Activated CD8-positive, alpha-beta T cell treated with anti-CD3 and anti-CD28 coated beads for 36 hours (primary cell): ENCODE measurements around the gene ARHGAP26. TPM values are rescaled to one million over a fixed set of nuclear protein-coding genes. Genes with fewer than 3 reads are reported as not detected.

Source experiments
- ATAC-seq: fragments of 200-7000 bp; cut with Tn5 transposase; one replicate; pipeline ENCODE4 v1.10.0; 2021; ENCODE audit warnings: mild to moderate bottlenecking, moderate library complexity
- CTCF ChIA-PET: fragments of 350-600 bp; sonication (Branson Sonifier 250); formaldehyde crosslinking; loops from one replicate; lab custom pipeline; 2021; ENCODE audit warnings: antibody characterized with exemption; lab: Charles Lee
- POLR2A ChIA-PET: fragments of 350-600 bp; sonication (Branson Sonifier 250); formaldehyde crosslinking; loops from one replicate; lab custom pipeline; 2021; ENCODE audit warnings: antibody characterized with exemption; lab: Charles Lee
- DNase-seq: peaks from one replicate; pipeline ENCODE4 v3.0.0-alpha.2; 2020
- H3K27ac Mint-ChIP-seq: one replicate; pipeline ENCODE4 v1.8.0; 2021; ENCODE audit warnings: mild to moderate bottlenecking, mixed read lengths
- H3K27me3 Mint-ChIP-seq: one replicate; pipeline ENCODE4 v1.8.0; 2021; ENCODE audit warnings: mixed read lengths
- H3K36me3 Mint-ChIP-seq: one replicate; pipeline ENCODE4 v1.8.0; 2021; ENCODE audit warnings: low read depth, mixed read lengths
- H3K4me1 Mint-ChIP-seq: one replicate; pipeline ENCODE4 v1.8.0; 2021; ENCODE audit warnings: low read depth, mixed read lengths
- H3K4me3 Mint-ChIP-seq: one replicate; pipeline ENCODE4 v1.8.0; 2021; ENCODE audit warnings: mild to moderate bottlenecking, moderate library complexity, mixed read lengths
- H3K9me3 Mint-ChIP-seq: one replicate; pipeline ENCODE4 v1.8.0; 2021; ENCODE audit warnings: mixed read lengths
- intact Hi-C: fragments of 100-400 bp; cut with micrococcal nuclease; formaldehyde crosslinking; loops from one replicate; pipeline ENCODE4 v1.10.0; 2022
- total RNA-seq, 2 experiments: library from RNA; stranded (reverse); gene quantifications; one replicate each; pipeline ENCODE4 v1.2.3, GENCODE V29; 2021
- TF ChIP-seq, protein P1 (sequence below): fragments of 200-600 bp; IDR thresholded peaks from one replicate; pipeline ENCODE4 v1.8.0; 2022; ENCODE audit warnings: antibody characterized with exemption, mild to moderate bottlenecking

ARHGAP26 gene
- total RNA-seq, 2 experiments from 2014 or later: 12.7 to 18.0 TPM

DNA sequence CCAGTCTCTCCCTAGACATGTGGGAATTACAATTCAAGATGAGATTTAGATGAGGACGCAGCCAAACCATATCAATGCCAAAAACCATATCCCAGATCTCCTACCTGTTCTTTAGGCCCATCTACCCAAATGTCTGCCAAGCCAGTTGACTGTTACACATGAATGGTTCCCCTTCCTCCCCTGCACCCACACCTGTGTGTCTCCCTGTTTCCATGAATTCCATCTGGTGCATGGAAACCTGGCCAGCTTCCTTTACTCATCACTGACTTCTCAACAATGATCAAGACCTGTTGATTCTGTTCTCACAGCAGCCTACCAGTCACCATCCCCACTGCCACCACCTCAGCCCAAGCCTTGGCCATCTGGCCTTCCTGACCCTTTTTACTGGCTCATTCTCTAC, 410.6 kb downstream of the ARHGAP26 start:
- TF ChIP-seq, protein P1, sequence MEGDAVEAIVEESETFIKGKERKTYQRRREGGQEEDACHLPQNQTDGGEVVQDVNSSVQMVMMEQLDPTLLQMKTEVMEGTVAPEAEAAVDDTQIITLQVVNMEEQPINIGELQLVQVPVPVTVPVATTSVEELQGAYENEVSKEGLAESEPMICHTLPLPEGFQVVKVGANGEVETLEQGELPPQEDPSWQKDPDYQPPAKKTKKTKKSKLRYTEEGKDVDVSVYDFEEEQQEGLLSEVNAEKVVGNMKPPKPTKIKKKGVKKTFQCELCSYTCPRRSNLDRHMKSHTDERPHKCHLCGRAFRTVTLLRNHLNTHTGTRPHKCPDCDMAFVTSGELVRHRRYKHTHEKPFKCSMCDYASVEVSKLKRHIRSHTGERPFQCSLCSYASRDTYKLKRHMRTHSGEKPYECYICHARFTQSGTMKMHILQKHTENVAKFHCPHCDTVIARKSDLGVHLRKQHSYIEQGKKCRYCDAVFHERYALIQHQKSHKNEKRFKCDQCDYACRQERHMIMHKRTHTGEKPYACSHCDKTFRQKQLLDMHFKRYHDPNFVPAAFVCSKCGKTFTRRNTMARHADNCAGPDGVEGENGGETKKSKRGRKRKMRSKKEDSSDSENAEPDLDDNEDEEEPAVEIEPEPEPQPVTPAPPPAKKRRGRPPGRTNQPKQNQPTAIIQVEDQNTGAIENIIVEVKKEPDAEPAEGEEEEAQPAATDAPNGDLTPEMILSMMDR: no peak
- no peaks in the 10 kb centered on the region for H3K27me3 Mint-ChIP-seq
- peaks cover 10% of the 10 kb centered on the region for H3K36me3 Mint-ChIP-seq
- H3K9me3 Mint-ChIP-seq: no peaks in the 10 kb centered on the region
- ATAC-seq: no peak
- intact Hi-C loops: no loop called here
- no peak for DNase-seq
- peaks cover 16% of the 10 kb centered on the region for H3K4me1 Mint-ChIP-seq
- no peak overlapping the region for H3K4me3 Mint-ChIP-seq
- ChIA-PET POLR2A (no interaction called here), CTCF (no interaction called here)
- H3K27ac Mint-ChIP-seq: no peak overlapping the region

DNA sequence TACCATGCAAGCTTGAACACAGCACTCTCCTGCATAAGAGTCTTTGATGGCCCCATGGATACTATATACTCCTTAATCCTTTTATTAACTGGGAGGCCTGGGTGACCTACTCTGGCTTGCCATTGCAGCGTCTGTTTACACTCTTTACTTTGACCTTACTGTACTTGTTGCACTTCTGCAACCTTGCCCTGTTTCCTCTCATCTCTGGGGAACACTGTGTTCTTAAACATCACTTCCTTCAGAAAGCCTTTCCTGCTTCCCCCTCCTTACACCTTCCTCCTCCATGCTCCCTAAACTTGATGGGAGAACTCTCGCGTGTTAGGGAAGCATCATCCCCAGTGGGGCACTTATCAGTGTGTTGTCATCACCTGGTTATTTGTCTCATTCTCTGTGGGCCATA, 411.0 kb downstream of the ARHGAP26 start:
- Mint-ChIP-seq H3K9me3 (no peaks in the 10 kb centered on the region), H3K27me3 (no peaks in the 10 kb centered on the region), H3K36me3 (peaks cover 10% of the 10 kb centered on the region), H3K4me1 (peaks cover 18% of the 10 kb centered on the region), H3K4me3 (no peak overlapping the region), H3K27ac (no peak overlapping the region)
- ChIA-PET CTCF (no interaction called here), POLR2A (no interaction called here)
- intact Hi-C loops: no loop called here
- TF ChIP-seq, protein P1: no peak
- ATAC-seq (no peak), DNase-seq (no peak)

DNA sequence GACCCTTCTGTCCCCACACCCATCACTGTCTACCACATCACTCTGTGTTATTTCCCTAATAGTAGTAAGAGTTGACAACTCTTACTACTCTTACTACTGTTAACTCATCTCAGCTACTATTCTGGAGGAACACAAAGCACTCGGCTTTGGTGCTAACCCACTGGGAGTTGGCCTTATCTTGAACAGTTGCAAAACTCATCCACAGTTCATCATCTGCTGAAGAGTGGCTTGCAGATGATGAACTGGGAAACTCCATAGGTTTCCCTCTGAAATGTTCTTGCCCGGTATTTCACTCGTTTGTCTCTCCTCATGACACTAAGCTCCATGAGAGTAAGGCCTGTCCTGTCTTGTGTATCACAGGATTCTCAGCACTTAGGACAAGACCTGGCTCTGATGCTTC, 411.9 kb downstream of the ARHGAP26 start:
- peaks cover 10% of the 10 kb centered on the region for H3K36me3 Mint-ChIP-seq
- H3K9me3 Mint-ChIP-seq: no peaks in the 10 kb centered on the region
- ATAC-seq: no peak
- no peak for DNase-seq
- POLR2A ChIA-PET: interaction anchor here (0.6 kb wide), 1 partner anchor 1011 kb away, joined by 3 read pairs; no protein-coding TSS in a partner anchor
- H3K27ac Mint-ChIP-seq: no peak overlapping the region
- TF ChIP-seq, protein P1: no peak
- CTCF ChIA-PET: no interaction called here
- no peak overlapping the region for H3K4me3 Mint-ChIP-seq
- intact Hi-C loops: no loop called here
- H3K27me3 Mint-ChIP-seq: no peaks in the 10 kb centered on the region
- peaks cover 25% of the 10 kb centered on the region for H3K4me1 Mint-ChIP-seq

DNA sequence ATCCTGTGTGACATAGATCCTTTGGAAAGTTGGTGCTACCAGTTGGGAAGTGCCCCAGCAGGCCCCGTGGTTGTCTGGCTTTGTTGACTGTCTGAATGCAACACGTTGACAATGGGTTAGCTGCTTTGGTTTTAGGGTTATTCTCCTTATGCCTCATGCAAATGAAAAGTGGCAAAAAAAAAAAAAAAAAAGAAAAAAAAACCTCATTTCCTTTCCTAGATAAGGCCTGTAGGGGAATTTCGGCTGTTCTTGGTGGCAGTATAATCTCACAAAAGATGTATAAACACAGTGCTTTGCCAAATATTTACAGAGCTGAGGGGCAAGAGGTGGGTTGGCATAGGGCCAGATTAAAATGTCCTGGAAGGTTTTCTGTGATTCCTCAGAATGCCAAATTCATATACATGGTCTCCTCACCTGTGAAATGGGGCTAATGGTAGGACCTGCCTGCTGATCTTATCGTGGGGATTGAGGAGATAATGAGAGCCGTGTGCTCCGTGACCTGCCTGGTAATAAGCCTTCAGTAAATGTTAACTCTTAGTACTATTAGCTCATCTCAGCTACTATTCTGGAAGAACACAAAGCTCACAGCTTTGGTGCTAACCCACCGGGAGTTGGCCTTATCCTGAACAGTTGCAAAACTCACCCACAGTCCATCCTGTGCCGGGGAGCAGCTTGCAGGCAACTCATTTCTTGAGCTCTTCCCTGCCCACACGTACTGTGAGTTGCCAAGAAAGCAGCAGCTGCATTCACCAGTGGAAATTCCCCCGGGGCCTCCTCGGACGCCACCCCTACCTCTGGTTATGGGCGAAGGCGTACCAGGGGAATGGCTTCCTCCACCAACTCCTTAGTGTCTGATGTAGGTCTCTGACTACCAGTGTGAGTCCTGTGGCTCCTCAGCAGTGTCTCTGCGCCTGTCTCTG, 413.0 kb downstream of the ARHGAP26 start:
- DNase-seq: peak; percentile 66
- no peaks in the 10 kb centered on the region for H3K9me3 Mint-ChIP-seq
- POLR2A ChIA-PET: interaction anchor here (1.3 kb wide), 1 partner anchor 12 kb away, joined by 4 read pairs; no protein-coding TSS in a partner anchor

More for the DNA sequence above, 413.0 kb downstream of the ARHGAP26 start:
- ATAC-seq: peak; percentile 68
- H3K36me3 Mint-ChIP-seq: peaks cover 16% of the 10 kb centered on the region
- intact Hi-C loops: no loop called here
- H3K4me1 Mint-ChIP-seq: peaks cover 34% of the 10 kb centered on the region
- TF ChIP-seq, protein P1: no peak
- CTCF ChIA-PET: no interaction called here
- peak overlapping the region; percentile 66 for H3K27ac Mint-ChIP-seq
- H3K27me3 Mint-ChIP-seq: no peaks in the 10 kb centered on the region
- no peak overlapping the region for H3K4me3 Mint-ChIP-seq
